Measurements from ENCODE around the gene CPM.

GRCh38 chr12:68971404-68971803 lies 38.4 kb upstream of the CPM start:
- TF ChIP-seq, protein P1, sequence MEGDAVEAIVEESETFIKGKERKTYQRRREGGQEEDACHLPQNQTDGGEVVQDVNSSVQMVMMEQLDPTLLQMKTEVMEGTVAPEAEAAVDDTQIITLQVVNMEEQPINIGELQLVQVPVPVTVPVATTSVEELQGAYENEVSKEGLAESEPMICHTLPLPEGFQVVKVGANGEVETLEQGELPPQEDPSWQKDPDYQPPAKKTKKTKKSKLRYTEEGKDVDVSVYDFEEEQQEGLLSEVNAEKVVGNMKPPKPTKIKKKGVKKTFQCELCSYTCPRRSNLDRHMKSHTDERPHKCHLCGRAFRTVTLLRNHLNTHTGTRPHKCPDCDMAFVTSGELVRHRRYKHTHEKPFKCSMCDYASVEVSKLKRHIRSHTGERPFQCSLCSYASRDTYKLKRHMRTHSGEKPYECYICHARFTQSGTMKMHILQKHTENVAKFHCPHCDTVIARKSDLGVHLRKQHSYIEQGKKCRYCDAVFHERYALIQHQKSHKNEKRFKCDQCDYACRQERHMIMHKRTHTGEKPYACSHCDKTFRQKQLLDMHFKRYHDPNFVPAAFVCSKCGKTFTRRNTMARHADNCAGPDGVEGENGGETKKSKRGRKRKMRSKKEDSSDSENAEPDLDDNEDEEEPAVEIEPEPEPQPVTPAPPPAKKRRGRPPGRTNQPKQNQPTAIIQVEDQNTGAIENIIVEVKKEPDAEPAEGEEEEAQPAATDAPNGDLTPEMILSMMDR (IDR thresholded peaks at IDR 0.05; ENCODE audit: low read depth, low read length), result no peak
- TF ChIP-seq, protein P2, sequence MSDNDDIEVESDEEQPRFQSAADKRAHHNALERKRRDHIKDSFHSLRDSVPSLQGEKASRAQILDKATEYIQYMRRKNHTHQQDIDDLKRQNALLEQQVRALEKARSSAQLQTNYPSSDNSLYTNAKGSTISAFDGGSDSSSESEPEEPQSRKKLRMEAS (IDR thresholded peaks at IDR 0.05; ENCODE audit: low read depth, low read length), result no peak
- no peak for TF ChIP-seq POLR2A (IDR thresholded peaks at IDR 0.05; ENCODE audit: extremely low read depth, insufficient read length)
